Activated T-cell treated with anti-CD3 and anti-CD28 coated beads, Interleukin-2, amount 50 U/mL, for 1 hour (primary cell): ENCODE data around the gene FRS2.

ENCODE experiments used
- DNase-seq: peaks from one replicate; pipeline ENCODE4 v3.0.0-alpha.2; 2020

FRS2 gene

GRCh38 chr12:69534389-69534822, 64.2 kb downstream of the FRS2 start:
- no peak for DNase-seq

- no peak for DNase-seq
Observed at GRCh38 chr12:69540987-69541386, 70.8 kb downstream of the FRS2 start.

DNA sequence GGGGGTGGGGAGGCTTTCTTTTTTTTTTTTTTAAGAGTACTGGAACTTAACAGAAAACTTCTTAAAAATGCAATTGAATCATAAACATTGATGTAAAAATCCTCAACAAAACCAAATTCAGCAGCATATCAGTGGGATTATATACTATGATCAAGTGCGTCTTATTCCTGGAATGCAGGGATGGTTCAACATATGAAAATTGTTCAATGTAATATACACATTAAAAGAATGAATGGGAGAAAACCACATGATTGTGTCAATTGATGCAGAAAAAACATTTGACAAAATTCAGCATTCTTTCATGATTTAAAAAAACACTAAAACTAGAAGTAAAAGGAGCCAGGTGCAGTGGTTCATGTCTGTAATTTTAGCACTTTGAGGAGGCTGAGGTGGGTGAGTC, 73.9 kb downstream of the FRS2 start:
- DNase-seq, result no peak

DNA sequence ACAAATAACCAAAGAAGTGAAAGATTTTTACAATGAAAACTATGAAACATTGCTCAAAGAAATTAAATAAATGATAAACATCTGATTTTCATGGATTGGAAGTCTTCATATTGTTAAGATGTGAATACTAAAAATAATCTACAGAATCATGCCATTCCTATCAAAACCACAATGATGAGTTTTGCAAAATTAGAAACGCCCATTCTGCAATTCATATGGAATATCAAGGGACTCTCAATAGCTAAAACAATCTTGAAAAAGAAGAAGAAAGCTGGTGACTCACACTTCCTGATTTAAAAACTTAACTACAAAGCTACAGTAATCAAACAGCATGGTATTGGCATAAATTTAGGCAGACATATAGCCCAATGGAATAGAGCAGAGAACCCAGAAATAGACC, 74.9 kb downstream of the FRS2 start:
- no peak for DNase-seq

DNA sequence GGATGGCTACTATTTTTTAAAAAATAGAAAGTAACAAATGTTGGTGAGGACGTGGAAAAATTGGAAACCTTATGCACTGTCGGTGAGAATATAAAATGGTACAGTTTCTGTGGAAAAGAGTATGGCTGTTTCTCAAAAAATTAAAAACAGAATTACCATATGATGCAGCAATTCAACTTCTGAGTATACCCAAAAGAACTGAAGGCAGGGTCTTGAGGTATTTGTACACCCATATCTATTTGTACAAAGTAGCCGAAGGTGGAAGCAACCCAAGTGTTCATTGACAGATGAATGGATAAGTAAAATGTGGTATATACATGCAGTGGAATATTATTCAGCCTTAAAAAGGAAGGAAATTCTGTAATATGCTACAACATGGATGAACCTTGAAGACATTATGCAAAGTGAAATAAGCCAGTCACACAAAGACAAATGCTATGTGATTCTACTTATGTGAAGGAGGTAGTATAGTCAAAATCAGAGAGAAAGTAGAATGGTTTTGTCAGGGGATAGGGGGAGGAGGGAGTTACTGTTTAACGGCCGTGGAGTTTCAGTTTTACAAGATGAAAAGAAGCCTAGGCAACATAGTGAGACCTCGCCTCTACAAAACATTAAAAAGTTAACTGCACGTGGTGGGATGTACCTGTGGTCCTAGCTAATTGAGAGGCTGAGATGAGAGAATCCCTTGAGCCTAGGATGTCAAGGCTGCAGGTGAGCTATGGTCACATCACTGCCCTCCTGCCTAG, 76.7 kb downstream of the FRS2 start:
- DNase-seq, result no peak

DNA sequence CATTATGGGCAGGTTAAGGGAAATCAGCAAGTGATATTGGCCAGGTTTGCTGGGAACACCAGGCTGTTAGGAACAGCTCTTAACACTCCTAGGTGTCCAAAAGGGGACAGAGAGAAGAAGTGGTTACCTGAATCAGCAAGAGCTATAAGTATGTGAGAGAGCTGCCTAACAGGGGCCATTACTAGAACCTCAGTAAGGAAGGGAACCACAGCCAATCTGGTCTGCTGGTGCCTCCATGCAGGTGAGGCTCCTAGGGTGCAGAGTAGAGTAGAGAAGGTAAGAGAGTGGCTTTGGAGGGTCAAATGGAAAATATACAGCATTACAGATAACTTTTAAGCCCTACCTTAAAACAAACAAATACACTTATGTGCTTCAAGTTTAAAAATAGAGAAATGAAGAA, 78.5 kb downstream of the FRS2 start:
- DNase-seq, result no peak

GRCh38 chr12:69550569-69551350, 80.6 kb downstream of the FRS2 start:
- DNase-seq, result no peak

DNA sequence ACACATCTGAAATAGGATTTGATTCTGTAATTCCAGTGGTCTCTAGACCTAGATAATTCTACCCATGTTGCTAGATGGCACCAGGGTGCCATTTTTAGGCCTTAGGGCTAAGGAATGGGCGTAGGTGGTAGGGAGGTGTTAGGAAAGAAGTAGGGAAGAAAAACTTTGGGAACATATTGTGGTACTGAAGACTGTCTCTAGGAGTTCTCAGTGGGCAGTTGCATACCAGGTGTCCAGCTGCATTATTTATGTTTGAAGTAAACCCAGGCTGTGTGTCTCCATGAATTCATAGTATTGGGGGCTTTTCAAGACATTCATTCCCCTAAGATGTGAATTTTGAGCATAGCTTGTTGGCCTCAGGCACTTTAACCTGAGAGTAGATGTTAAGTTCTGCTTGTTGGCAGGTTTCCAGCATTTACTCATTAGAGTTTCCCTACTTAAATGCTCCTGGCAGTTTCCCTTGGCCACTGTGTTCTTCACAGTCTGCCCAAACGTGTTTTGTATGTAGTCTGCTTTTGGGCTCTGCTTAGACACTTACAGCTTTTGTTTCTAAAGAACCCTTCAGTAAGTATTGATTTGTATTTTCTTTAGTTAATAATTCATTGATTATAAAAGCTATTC, 83.5 kb downstream of the FRS2 start:
- DNase-seq, result no peak

DNA sequence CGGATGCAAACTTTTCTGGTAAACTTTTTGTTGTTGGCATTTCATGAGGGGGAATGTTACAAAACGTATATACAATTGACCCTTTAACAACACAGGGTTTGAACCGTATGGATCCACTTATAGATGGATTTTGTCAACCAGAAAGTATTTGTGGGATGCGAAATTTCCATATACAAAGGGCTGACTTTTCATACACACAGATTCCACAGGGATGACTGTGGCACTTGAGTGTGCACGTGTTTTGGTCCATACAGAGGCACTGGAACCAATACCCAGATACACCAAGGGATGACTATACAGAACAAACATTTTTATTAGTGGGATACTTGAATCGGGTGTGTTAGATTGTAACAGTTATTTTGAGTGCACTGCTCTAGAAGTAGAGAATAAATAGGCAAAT, 85.3 kb downstream of the FRS2 start:
- DNase-seq, result no peak

- DNase-seq, result no peak
Observed at GRCh38 chr12:69556383-69556782, 86.2 kb downstream of the FRS2 start.

GRCh38 chr12:69563166-69563762, 93.1 kb downstream of the FRS2 start:
- no peak for DNase-seq

DNA sequence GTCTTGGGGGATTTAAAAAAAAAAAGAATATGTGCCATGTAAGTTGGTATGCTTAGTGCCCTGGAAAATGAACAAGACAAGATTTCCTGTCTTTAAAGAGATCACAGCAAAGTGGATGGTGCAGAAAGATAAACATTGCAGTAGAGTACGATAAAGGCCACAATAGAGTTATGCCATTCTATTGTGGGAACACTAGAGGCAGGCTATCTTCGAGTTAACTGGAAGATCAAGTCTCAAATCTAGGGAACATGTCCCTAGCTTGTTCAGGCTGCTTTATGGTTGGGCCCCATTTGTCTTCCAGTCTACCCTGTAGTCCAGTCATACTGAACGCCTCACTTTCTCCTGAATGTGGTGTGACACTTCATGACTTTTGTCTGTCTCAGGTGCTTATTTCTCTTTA, 96.4 kb downstream of the FRS2 start:
- DNase-seq, result no peak

DNA sequence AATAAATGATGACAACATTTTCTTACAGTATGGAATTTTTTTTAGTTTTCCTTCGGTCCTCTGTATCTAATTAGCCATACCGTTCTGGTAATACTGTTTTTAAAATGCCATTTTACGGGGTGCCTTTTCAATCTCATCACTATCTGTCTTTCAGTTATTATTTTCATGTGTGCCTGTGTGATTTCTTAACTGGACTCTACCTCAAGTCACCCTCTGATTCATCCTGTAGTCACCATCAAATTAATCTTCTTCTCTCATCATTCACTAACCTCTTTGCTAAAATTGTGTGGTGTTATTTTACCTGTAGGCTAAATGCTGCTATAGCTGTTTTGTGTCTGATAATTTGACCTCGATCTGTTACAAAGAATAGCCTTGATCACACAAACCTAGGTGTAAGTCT, 99.0 kb downstream of the FRS2 start:
- DNase-seq, result no peak

GRCh38 chr12:69570000-69570516, 99.9 kb downstream of the FRS2 start:
- no peak for DNase-seq

GRCh38 chr12:69570545-69571399, 100.6 kb downstream of the FRS2 start:
- peak; percentile 45 for DNase-seq

DNA sequence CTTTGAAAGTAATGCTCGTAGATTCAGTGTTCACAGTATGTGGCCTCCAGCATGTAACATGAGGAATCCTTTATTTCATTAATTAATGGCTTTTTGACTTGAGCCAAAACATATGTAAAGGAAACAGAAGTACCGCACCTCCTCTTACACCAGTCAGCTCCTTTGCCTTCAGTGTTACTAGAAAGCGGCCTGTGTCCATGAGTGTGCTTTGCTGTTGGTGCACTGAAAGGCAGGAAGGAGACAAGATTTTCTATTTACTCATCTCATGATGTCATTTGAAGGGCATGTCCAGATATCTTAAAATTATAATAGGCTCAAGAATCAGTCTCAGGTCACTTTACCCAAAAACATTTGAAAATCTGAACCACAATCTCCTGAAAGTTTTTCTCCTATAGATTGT, 105.2 kb downstream of the FRS2 start:
- DNase-seq, result no peak

DNA sequence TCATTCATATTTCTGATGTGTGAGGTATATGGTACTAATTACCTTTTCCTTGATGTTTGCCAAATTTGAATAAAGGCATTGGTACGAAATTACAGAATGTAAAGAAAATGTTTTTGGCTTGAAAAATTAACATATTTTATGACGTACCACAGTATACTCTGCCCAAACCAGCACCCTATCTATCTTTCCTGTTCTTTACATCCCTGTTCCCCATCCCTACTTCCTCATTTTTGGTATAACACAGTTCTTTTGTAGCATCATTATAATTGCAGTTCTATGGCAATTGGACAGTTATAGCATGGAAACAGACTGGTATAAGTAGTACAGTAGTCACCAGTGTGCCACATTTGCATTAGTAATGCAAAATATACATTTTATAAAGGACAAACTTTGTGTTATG, 108.1 kb downstream of the FRS2 start:
- no peak for DNase-seq

DNA sequence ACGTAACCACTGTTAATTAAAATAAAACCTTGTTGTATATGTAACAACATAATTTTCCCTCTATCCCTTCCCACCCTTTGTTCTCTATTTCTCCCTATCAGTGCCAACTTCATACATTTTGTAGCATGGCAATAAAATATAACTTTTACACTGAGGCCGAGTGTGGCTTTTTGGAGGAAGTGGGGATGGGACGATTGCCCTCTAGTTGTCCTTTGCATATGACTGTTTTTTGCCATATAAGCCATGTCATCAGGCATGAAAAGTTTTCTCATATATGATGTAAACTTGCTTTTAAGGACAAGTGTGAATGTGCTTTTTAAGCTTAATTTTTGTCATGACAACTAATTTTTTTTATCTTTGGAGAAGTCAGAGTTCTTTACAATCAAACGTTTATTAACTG, 108.8 kb downstream of the FRS2 start:
- DNase-seq, result no peak

- DNase-seq, result no peak
Observed at GRCh38 chr12:69580074-69580473, 109.9 kb downstream of the FRS2 start.

GRCh38 chr12:69583203-69583602, 113.0 kb downstream of the FRS2 start:
- no peak for DNase-seq

DNA sequence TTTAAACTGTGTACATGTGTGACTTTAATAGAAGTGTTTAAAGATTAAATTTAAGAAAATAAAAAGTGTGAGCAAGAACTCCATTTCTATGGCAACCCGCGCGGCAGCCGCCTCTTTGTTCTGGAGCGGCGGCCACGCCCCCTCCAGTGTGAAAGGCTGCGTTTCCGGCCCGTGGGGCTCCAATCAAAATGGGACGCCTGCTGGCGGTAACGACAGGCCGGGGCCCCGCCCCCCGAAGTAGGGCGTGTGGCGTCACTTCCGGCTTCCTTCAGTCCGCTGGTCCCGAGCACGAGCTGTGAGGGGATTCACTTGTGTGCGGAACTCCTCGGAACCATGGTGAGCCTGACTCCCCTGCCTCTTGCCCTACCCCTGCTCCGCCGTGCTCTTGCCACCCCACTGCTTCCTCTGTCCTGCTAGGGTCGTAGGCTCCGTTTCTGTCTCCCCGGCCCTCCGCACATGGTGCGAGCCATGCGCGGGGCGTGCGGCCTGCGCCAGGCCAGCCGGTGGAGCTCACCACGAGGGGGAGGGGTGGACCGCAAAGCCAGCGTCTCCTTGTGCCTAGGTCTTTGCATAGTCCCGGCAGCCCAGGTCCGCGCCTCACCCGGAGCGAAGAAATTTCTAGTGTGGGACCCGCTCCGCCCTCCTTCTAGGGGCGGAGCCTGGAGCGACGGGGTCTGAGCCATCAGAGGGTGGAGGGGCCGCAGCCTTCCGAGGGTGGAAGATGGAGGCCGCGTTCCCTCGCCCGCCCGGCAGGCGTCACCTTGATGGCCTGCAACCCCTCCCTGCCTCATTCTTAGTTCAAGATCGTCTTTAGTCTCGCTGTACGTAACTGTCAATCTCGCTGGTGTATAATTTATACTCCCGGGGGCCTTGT, 115.2 kb downstream of the FRS2 start, which contains the start of gene CCT2:
Gene CCT2, plus strand, starts transcription at position 271 of the 874 bp plus-strand sequence. Its CDS starts 63 bp downstream, at position 334.
- peak; percentile 95 for DNase-seq
